Astrocyte (in vitro differentiated cells and primary cell): Measurements from ENCODE around the gene CCNE1. TPM values are rescaled to one million over a fixed set of nuclear protein-coding genes. Genes with fewer than 3 reads are reported as not detected.
A peak's percentile ranks its signal among the peaks of the same experiment; 100 is the strongest.

Source experiments
- DNase-seq: peaks from one replicate; pipeline ENCODE4 v3.0.0-alpha.2; 2010; ENCODE audit warnings: low read depth
- FAIRE-seq: peaks from 2 replicates; lab custom pipeline; 2011; peaks lifted over from hg19 to GRCh38; lab: Jason Lieb, UNC
- H2AFZ ChIP-seq: 2 replicates; pipeline ENCODE4 v1.6.0; 2012; ENCODE audit warnings: low read depth, low read length, inconsistent platforms
- H3K27ac ChIP-seq: 2 replicates; pipeline ENCODE4 v1.5.1; 2011; ENCODE audit warnings: low read depth, low read length, inconsistent platforms
- H3K27me3 ChIP-seq: 2 replicates; pipeline ENCODE4 v1.6.0; 2011; ENCODE audit warnings: low read length, inconsistent platforms; ENCODE audit not compliant: insufficient read depth
- H3K36me3 ChIP-seq: 2 replicates; pipeline ENCODE4 v1.5.1; 2011; ENCODE audit warnings: low read length, inconsistent platforms; ENCODE audit not compliant: insufficient read depth
- H3K4me1 ChIP-seq: 2 replicates; pipeline ENCODE4 v1.5.1; 2011; ENCODE audit warnings: low read length, inconsistent platforms; ENCODE audit not compliant: insufficient read depth
- H3K4me2 ChIP-seq: 2 replicates; pipeline ENCODE4 v1.6.0; 2012; ENCODE audit warnings: low read length, inconsistent platforms
- H3K4me3 ChIP-seq: 2 replicates; pipeline ENCODE4 v1.5.1; 2011; ENCODE audit warnings: low read depth, mild to moderate bottlenecking, low read length, inconsistent platforms; ENCODE audit not compliant: insufficient read depth
- H3K79me2 ChIP-seq: 2 replicates; pipeline ENCODE4 v1.6.0; 2012; ENCODE audit warnings: mild to moderate bottlenecking, low read length, inconsistent platforms; ENCODE audit not compliant: insufficient read depth
- H3K9ac ChIP-seq: 2 replicates; pipeline ENCODE4 v1.6.0; 2012; ENCODE audit warnings: mild to moderate bottlenecking, low read length, inconsistent platforms
- H3K9me3 ChIP-seq: 2 replicates; pipeline ENCODE4 v1.5.1; 2012; ENCODE audit warnings: low read depth, mild to moderate bottlenecking, low read length, inconsistent platforms; ENCODE audit not compliant: insufficient read depth
- H4K20me1 ChIP-seq: 2 replicates; pipeline ENCODE4 v1.6.0; 2012; ENCODE audit warnings: low read length, inconsistent platforms; ENCODE audit not compliant: insufficient read depth
- H3K27ac Mint-ChIP-seq: one replicate; pipeline ENCODE4 v1.8.0; 2021; ENCODE audit warnings: mild to moderate bottlenecking, mixed read lengths; ENCODE audit not compliant: unreplicated experiment
- H3K27me3 Mint-ChIP-seq: one replicate; pipeline ENCODE4 v1.8.0; 2021; ENCODE audit warnings: low read depth, mixed read lengths; ENCODE audit not compliant: unreplicated experiment
- H3K36me3 Mint-ChIP-seq: one replicate; pipeline ENCODE4 v1.8.0; 2021; ENCODE audit warnings: low read depth, mixed read lengths; ENCODE audit not compliant: unreplicated experiment
- H3K4me1 Mint-ChIP-seq: one replicate; pipeline ENCODE4 v1.8.0; 2021; ENCODE audit warnings: low read depth, mixed read lengths; ENCODE audit not compliant: unreplicated experiment
- H3K4me3 Mint-ChIP-seq: one replicate; pipeline ENCODE4 v1.8.0; 2021; ENCODE audit warnings: mild to moderate bottlenecking, moderate library complexity, mixed read lengths; ENCODE audit not compliant: unreplicated experiment
- H3K9me3 Mint-ChIP-seq: one replicate; pipeline ENCODE4 v1.8.0; 2021; ENCODE audit warnings: mild to moderate bottlenecking, mixed read lengths; ENCODE audit not compliant: unreplicated experiment
- EZH2 ChIP-seq: IDR thresholded peaks from 2 replicates; pipeline ENCODE4 v1.6.1; 2012; ENCODE audit warnings: mild to moderate bottlenecking, low read length, inconsistent platforms; ENCODE audit not compliant: insufficient read depth
- total RNA-seq: library from RNA; stranded (reverse); gene quantifications from 2 replicates; pipeline ENCODE4 v1.2.1, GENCODE V29; 2021
- TF ChIP-seq, protein P1 (sequence below): IDR thresholded peaks from 2 replicates; pipeline ENCODE4 v1.5.1; 2011; ENCODE audit warnings: low read depth, mild to moderate bottlenecking, inconsistent platforms, low read length, moderate library complexity; ENCODE audit not compliant: insufficient read depth

CCNE1 gene
- total RNA-seq, 1 donor from 2014 or later: 8.8 TPM

- Histone ChIP-seq H3K27me3 (no peaks in the 10 kb centered on the region), H3K9ac (no peak overlapping the region), H3K4me3 (no peak overlapping the region), H4K20me1 (no peaks in the 10 kb centered on the region), H3K79me2 (no peaks in the 10 kb centered on the region), H3K9me3 (no peaks in the 10 kb centered on the region), H3K27ac (no peak overlapping the region), H3K4me2 (no peak overlapping the region), H3K4me1 (no peaks in the 10 kb centered on the region), H2AFZ (peak overlapping the region; percentile 23), H3K36me3 (no peaks in the 10 kb centered on the region)
- Mint-ChIP-seq H3K27ac (no peak overlapping the region), H3K4me1 (no peaks in the 10 kb centered on the region), H3K36me3 (no peaks in the 10 kb centered on the region), H3K27me3 (peaks cover 7% of the 10 kb centered on the region), H3K4me3 (no peak overlapping the region), H3K9me3 (no peaks in the 10 kb centered on the region)
- peak; percentile 14 for DNase-seq
- TF ChIP-seq, protein P1, sequence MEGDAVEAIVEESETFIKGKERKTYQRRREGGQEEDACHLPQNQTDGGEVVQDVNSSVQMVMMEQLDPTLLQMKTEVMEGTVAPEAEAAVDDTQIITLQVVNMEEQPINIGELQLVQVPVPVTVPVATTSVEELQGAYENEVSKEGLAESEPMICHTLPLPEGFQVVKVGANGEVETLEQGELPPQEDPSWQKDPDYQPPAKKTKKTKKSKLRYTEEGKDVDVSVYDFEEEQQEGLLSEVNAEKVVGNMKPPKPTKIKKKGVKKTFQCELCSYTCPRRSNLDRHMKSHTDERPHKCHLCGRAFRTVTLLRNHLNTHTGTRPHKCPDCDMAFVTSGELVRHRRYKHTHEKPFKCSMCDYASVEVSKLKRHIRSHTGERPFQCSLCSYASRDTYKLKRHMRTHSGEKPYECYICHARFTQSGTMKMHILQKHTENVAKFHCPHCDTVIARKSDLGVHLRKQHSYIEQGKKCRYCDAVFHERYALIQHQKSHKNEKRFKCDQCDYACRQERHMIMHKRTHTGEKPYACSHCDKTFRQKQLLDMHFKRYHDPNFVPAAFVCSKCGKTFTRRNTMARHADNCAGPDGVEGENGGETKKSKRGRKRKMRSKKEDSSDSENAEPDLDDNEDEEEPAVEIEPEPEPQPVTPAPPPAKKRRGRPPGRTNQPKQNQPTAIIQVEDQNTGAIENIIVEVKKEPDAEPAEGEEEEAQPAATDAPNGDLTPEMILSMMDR: peak; percentile 58
- TF ChIP-seq EZH2: no peak
- FAIRE-seq: peak; percentile 5
Measured at GRCh38 chr19:29771708-29772414, 39.9 kb upstream of the CCNE1 start.

- Histone ChIP-seq H3K9me3 (no peaks in the 10 kb centered on the region), H3K36me3 (no peaks in the 10 kb centered on the region), H4K20me1 (no peaks in the 10 kb centered on the region), H2AFZ (no peak overlapping the region), H3K79me2 (no peaks in the 10 kb centered on the region), H3K9ac (no peak overlapping the region), H3K4me2 (no peak overlapping the region), H3K4me1 (no peaks in the 10 kb centered on the region), H3K4me3 (no peak overlapping the region), H3K27me3 (no peaks in the 10 kb centered on the region), H3K27ac (no peak overlapping the region)
- no peak for FAIRE-seq
- H3K4me1 Mint-ChIP-seq: no peaks in the 10 kb centered on the region
- no peak for TF ChIP-seq EZH2
- TF ChIP-seq, protein P1: no peak
- no peaks in the 10 kb centered on the region for H3K36me3 Mint-ChIP-seq
- no peak for DNase-seq
- no peak overlapping the region for H3K4me3 Mint-ChIP-seq
- H3K27ac Mint-ChIP-seq: no peak overlapping the region
- no peaks in the 10 kb centered on the region for H3K9me3 Mint-ChIP-seq
- peaks cover 3% of the 10 kb centered on the region for H3K27me3 Mint-ChIP-seq
Measured at GRCh38 chr19:29772696-29773095, 39.1 kb upstream of the CCNE1 start.

DNA sequence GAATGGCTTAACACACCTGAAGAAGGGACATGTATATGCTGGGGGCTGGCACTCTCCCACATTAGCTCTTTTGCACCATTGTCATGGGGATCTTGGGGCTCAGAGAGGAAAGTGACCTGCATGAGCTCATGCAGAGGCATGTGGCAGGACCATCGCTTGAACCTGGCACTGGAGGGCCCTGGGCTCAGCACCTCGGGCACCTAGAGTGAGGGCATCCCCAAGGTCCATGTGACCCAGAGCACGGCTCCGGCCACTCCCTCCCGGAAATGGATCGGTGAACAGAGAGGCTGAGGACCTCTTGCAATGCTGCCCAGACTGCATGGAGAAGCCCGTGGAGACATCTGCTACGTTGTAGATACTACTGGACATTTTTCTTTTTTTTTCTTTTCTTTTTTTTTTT, 38.6 kb upstream of the CCNE1 start:
- Histone ChIP-seq H3K4me3 (no peak overlapping the region), H3K9ac (no peak overlapping the region), H3K9me3 (no peaks in the 10 kb centered on the region), H3K27me3 (no peaks in the 10 kb centered on the region), H3K4me2 (no peak overlapping the region), H2AFZ (no peak overlapping the region), H3K79me2 (no peaks in the 10 kb centered on the region), H3K36me3 (no peaks in the 10 kb centered on the region), H3K4me1 (no peaks in the 10 kb centered on the region), H3K27ac (no peak overlapping the region), H4K20me1 (no peaks in the 10 kb centered on the region)
- no peaks in the 10 kb centered on the region for H3K4me1 Mint-ChIP-seq
- DNase-seq (no peak), FAIRE-seq (no peak)
- H3K4me3 Mint-ChIP-seq: no peak overlapping the region
- TF ChIP-seq, protein P1: no peak
- TF ChIP-seq EZH2: no peak
- no peaks in the 10 kb centered on the region for H3K9me3 Mint-ChIP-seq
- peaks cover 3% of the 10 kb centered on the region for H3K27me3 Mint-ChIP-seq
- no peaks in the 10 kb centered on the region for H3K36me3 Mint-ChIP-seq
- H3K27ac Mint-ChIP-seq: no peak overlapping the region
